Measurements from ENCODE around the gene SSC4D. TPM values are rescaled to one million over a fixed set of nuclear protein-coding genes. Genes with fewer than 3 reads are reported as not detected.
"Not testable (repeated sequence)": the region's sequence is repeated elsewhere in the genome, so short reads cannot be mapped to it uniquely, and the experiment has no call there.

The SSC4D gene
- total RNA-seq (not detected), polyA plus RNA-seq (under 1 TPM in 1 of 2 donors, not detected in 1; 0.31 TPM)

- Mint-ChIP-seq H3K36me3 (no peaks in the 10 kb centered on the region), H3K4me3 (no peak within 1 kb of the TSS)
- POLR2A ChIA-PET (ENCODE audit: partially characterized antibody) = no interaction called here
Observed at GRCh38 chr7:76409537-76409936, at the start of gene SSC4D. Gene SSC4D, minus strand, starts transcription at chr7:76409697. Its CDS starts 5,258 bp downstream, at chr7:76404439.

GRCh38 chr7:76458504-76458903 is 49.0 kb upstream of the SSC4D start:
- CTCF ChIA-PET (ENCODE audit: partially characterized antibody); H3K36me3 Mint-ChIP-seq; H3K36me3 ChIP-seq (ENCODE audit: insufficient read depth, low read length); H3K27me3 Mint-ChIP-seq; H3K27ac Mint-ChIP-seq; H3K9me3 Mint-ChIP-seq; H3K4me3 Mint-ChIP-seq; intact Hi-C loops (cut with micrococcal nuclease); H3K4me1 ChIP-seq (ENCODE audit: insufficient read depth, low read length); POLR2A ChIA-PET (ENCODE audit: partially characterized antibody); H3K27ac ChIP-seq (ENCODE audit: low read depth, low read length); H3K4me3 ChIP-seq (ENCODE audit: low read length in 2 of 2); H3K27me3 ChIP-seq (ENCODE audit: insufficient read depth, low read length); H3K9me3 ChIP-seq (ENCODE audit: control insufficient read depth in 1 of 2, low read length in 2 of 2); H3K4me1 Mint-ChIP-seq; DNase-seq: not testable (repeated sequence)

More at GRCh38 chr7:76409537-76409936, at the start of gene SSC4D:
- Histone ChIP-seq H3K36me3 (ENCODE audit: insufficient read depth, low read length) (no peaks in the 10 kb centered on the region), H3K9me3 (ENCODE audit: control insufficient read depth in 1 of 2, low read length in 2 of 2) (no peaks in the 10 kb centered on the region), H3K27ac (ENCODE audit: low read depth, low read length) (no peak within 1 kb of the TSS), H3K27me3 (ENCODE audit: insufficient read depth, low read length) (no peaks in the 10 kb centered on the region), H3K4me3 (ENCODE audit: low read length in 2 of 2) (no peak within 1 kb of the TSS), H3K4me1 (ENCODE audit: insufficient read depth, low read length) (no peaks in the 10 kb centered on the region)
- no peak for DNase-seq
- Mint-ChIP-seq H3K9me3 (no peaks in the 10 kb centered on the region), H3K27me3 (peaks cover 0 to 1% of the 10 kb centered on the region in 2 donors), H3K27ac (peak within 1 kb of the TSS in 1 of 7 donors; percentile 42), H3K4me1 (peaks cover 0 to 2% (median 0%) of the 10 kb centered on the region in 4 donors)
- CTCF ChIA-PET (ENCODE audit: partially characterized antibody) = no interaction called here
- intact Hi-C loops (cut with micrococcal nuclease) = no loop called here

- H3K27me3 Mint-ChIP-seq; intact Hi-C loops (cut with micrococcal nuclease); CTCF ChIA-PET (ENCODE audit: partially characterized antibody); H3K9me3 Mint-ChIP-seq; H3K4me3 Mint-ChIP-seq; H3K27ac ChIP-seq (ENCODE audit: low read depth, low read length); DNase-seq; H3K9me3 ChIP-seq (ENCODE audit: control insufficient read depth in 1 of 2, low read length in 2 of 2); H3K36me3 ChIP-seq (ENCODE audit: insufficient read depth, low read length); H3K36me3 Mint-ChIP-seq; H3K4me3 ChIP-seq (ENCODE audit: low read length in 2 of 2); H3K27me3 ChIP-seq (ENCODE audit: insufficient read depth, low read length); H3K4me1 ChIP-seq (ENCODE audit: insufficient read depth, low read length); H3K27ac Mint-ChIP-seq; H3K4me1 Mint-ChIP-seq; POLR2A ChIA-PET (ENCODE audit: partially characterized antibody): not testable (repeated sequence)
Observed at GRCh38 chr7:76457017-76457416, 47.5 kb upstream of the SSC4D start.

- H3K27ac ChIP-seq (ENCODE audit: low read depth, low read length); H3K4me3 ChIP-seq (ENCODE audit: low read length in 2 of 2); H3K36me3 Mint-ChIP-seq; intact Hi-C loops (cut with micrococcal nuclease); H3K27me3 Mint-ChIP-seq; H3K9me3 Mint-ChIP-seq; H3K36me3 ChIP-seq (ENCODE audit: insufficient read depth, low read length); H3K27me3 ChIP-seq (ENCODE audit: insufficient read depth, low read length); H3K4me1 Mint-ChIP-seq; CTCF ChIA-PET (ENCODE audit: partially characterized antibody); H3K9me3 ChIP-seq (ENCODE audit: control insufficient read depth in 1 of 2, low read length in 2 of 2): not testable (repeated sequence)
- POLR2A ChIA-PET (ENCODE audit: partially characterized antibody) = interaction anchor here (0.6 kb wide), 1 partner anchor 23 kb away, joined by 4 read pairs; no protein-coding TSS in a partner anchor
- H3K4me1 ChIP-seq (ENCODE audit: insufficient read depth, low read length) = peaks cover 13% of the 10 kb centered on the region
- DNase-seq = peak in 4 of 5 donors; percentile 9 to 20 (median 15)
- peak overlapping the region in 4 of 7 donors; percentile 27 to 66 (median 48) for H3K27ac Mint-ChIP-seq
- peak overlapping the region in 6 of 8 donors; percentile 8 to 40 (median 22) for H3K4me3 Mint-ChIP-seq
Observed at GRCh38 chr7:76445577-76446008, 36.1 kb upstream of the SSC4D start.

- CTCF ChIA-PET (ENCODE audit: partially characterized antibody); intact Hi-C loops (cut with micrococcal nuclease); H3K27ac ChIP-seq (ENCODE audit: low read depth, low read length); H3K9me3 Mint-ChIP-seq; H3K36me3 Mint-ChIP-seq; POLR2A ChIA-PET (ENCODE audit: partially characterized antibody); H3K27me3 ChIP-seq (ENCODE audit: insufficient read depth, low read length); H3K9me3 ChIP-seq (ENCODE audit: control insufficient read depth in 1 of 2, low read length in 2 of 2); H3K4me3 ChIP-seq (ENCODE audit: low read length in 2 of 2); H3K27me3 Mint-ChIP-seq; H3K36me3 ChIP-seq (ENCODE audit: insufficient read depth, low read length); H3K4me1 Mint-ChIP-seq: not testable (repeated sequence)
- DNase-seq = peak in 4 of 5 donors; percentile 20 to 42 (median 32)
- peaks cover 13% of the 10 kb centered on the region for H3K4me1 ChIP-seq (ENCODE audit: insufficient read depth, low read length)
- H3K4me3 Mint-ChIP-seq = peak overlapping the region in 4 of 8 donors; percentile 45 to 64 (median 56)
- H3K27ac Mint-ChIP-seq = peak overlapping the region in 2 of 7 donors; percentile 36 to 41
Observed at GRCh38 chr7:76443846-76444245, 34.3 kb upstream of the SSC4D start.

GRCh38 chr7:76442664-76443446 is 33.4 kb upstream of the SSC4D start:
- CTCF ChIA-PET (ENCODE audit: partially characterized antibody); POLR2A ChIA-PET (ENCODE audit: partially characterized antibody); H3K36me3 ChIP-seq (ENCODE audit: insufficient read depth, low read length); H3K27ac ChIP-seq (ENCODE audit: low read depth, low read length); H3K9me3 Mint-ChIP-seq; H3K27ac Mint-ChIP-seq; H3K36me3 Mint-ChIP-seq; H3K4me3 Mint-ChIP-seq; H3K4me3 ChIP-seq (ENCODE audit: low read length in 2 of 2); H3K27me3 ChIP-seq (ENCODE audit: insufficient read depth, low read length); H3K4me1 Mint-ChIP-seq; H3K27me3 Mint-ChIP-seq; DNase-seq; H3K9me3 ChIP-seq (ENCODE audit: control insufficient read depth in 1 of 2, low read length in 2 of 2); intact Hi-C loops (cut with micrococcal nuclease): not testable (repeated sequence)
- H3K4me1 ChIP-seq (ENCODE audit: insufficient read depth, low read length) = peaks cover 13% of the 10 kb centered on the region

GRCh38 chr7:76441792-76442191 is 32.3 kb upstream of the SSC4D start:
- H3K36me3 ChIP-seq (ENCODE audit: insufficient read depth, low read length); H3K27me3 ChIP-seq (ENCODE audit: insufficient read depth, low read length); H3K4me3 ChIP-seq (ENCODE audit: low read length in 2 of 2); CTCF ChIA-PET (ENCODE audit: partially characterized antibody); H3K9me3 ChIP-seq (ENCODE audit: control insufficient read depth in 1 of 2, low read length in 2 of 2); H3K9me3 Mint-ChIP-seq; H3K27ac Mint-ChIP-seq; H3K36me3 Mint-ChIP-seq; DNase-seq; POLR2A ChIA-PET (ENCODE audit: partially characterized antibody); H3K4me3 Mint-ChIP-seq; intact Hi-C loops (cut with micrococcal nuclease); H3K4me1 Mint-ChIP-seq; H3K27ac ChIP-seq (ENCODE audit: low read depth, low read length); H3K27me3 Mint-ChIP-seq: not testable (repeated sequence)
- peaks cover 13% of the 10 kb centered on the region for H3K4me1 ChIP-seq (ENCODE audit: insufficient read depth, low read length)
